HEK293T (cell line): ENCODE results near the gene MAGI2.

Source experiments
- ARNT ChIP-seq: fragments of 450-650 bp; IDR thresholded peaks from 2 replicates; pipeline ENCODE4 v1.6.1; 2017; ENCODE audit warnings: mild to moderate bottlenecking
- BHLHE40 ChIP-seq: fragments of 450-650 bp; IDR thresholded peaks from 2 replicates; pipeline ENCODE4 v1.6.1; 2016; ENCODE audit warnings: mild to moderate bottlenecking, moderate library complexity, borderline replicate concordance
- CTBP1 ChIP-seq: fragments of 450-650 bp; IDR thresholded peaks from 2 replicates; pipeline ENCODE4 v1.6.1; 2016; ENCODE audit warnings: borderline replicate concordance
- ELF4 ChIP-seq: fragments of 450-650 bp; IDR thresholded peaks from 2 replicates; pipeline ENCODE4 v1.6.1; 2017; ENCODE audit warnings: antibody characterized with exemption
- FOXA1 ChIP-seq: fragments of 450-650 bp; IDR thresholded peaks from 2 replicates; pipeline ENCODE4 v1.6.1; 2016; ENCODE audit warnings: mild to moderate bottlenecking
- FOXM1 ChIP-seq: fragments of 450-650 bp; IDR thresholded peaks from 2 replicates; pipeline ENCODE4 v1.6.1; 2017; ENCODE audit warnings: mild to moderate bottlenecking, borderline replicate concordance
- HDGF ChIP-seq: fragments of 450-650 bp; IDR thresholded peaks from 2 replicates; pipeline ENCODE4 v1.6.1; 2017; ENCODE audit warnings: antibody characterized with exemption, borderline replicate concordance
- NFRKB ChIP-seq: fragments of 450-650 bp; IDR thresholded peaks from 2 replicates; pipeline ENCODE4 v1.6.1; 2016; ENCODE audit warnings: mild to moderate bottlenecking, moderate library complexity
- PKNOX1 ChIP-seq: fragments of 450-650 bp; IDR thresholded peaks from 2 replicates; pipeline ENCODE4 v1.6.1; 2016
- SP1 ChIP-seq: fragments of 450-650 bp; IDR thresholded peaks from 2 replicates; pipeline ENCODE4 v1.6.1; 2017
- SUZ12 ChIP-seq: fragments of 450-650 bp; IDR thresholded peaks from 2 replicates; pipeline ENCODE4 v1.6.1; 2016; ENCODE audit warnings: mild to moderate bottlenecking
- TARDBP ChIP-seq: fragments of 450-650 bp; IDR thresholded peaks from 2 replicates; pipeline ENCODE4 v1.6.1; 2016

- no peak for TF ChIP-seq SUZ12
- TF ChIP-seq BHLHE40: no peak
- TF ChIP-seq TARDBP: no peak
- no peak for TF ChIP-seq ELF4
- no peak for TF ChIP-seq CTBP1
- TF ChIP-seq FOXM1: no peak
- no peak for TF ChIP-seq HDGF
- no peak for TF ChIP-seq PKNOX1
- TF ChIP-seq FOXA1: no peak
- no peak for TF ChIP-seq SP1
- no peak for TF ChIP-seq ARNT
- TF ChIP-seq NFRKB: no peak
Measured at GRCh38 chr7:78367280-78367773, 1086.1 kb downstream of the MAGI2 start.
